Glomerular endothelial cell (primary cell): ENCODE results near the gene CACNB2. TPM values are rescaled to one million over a fixed set of nuclear protein-coding genes. Genes with fewer than 3 reads are reported as not detected.

Source experiments
- DNase-seq: peaks from one replicate; pipeline ENCODE4 v3.0.0-alpha.2; 2011; ENCODE audit warnings: low read depth, low spot score; ENCODE audit errors: extremely low read depth
- total RNA-seq: library from RNA; depleted of rRNA; stranded (reverse); fragments of >200 nt; gene quantifications from 2 replicates; pipeline ENCODE4 v1.2.3, GENCODE V29; 2015

Gene CACNB2
- not detected in 2 replicates for total RNA-seq

GRCh38 chr10:18140149-18140956 is at the start of gene CACNB2:
CACNB2 (plus strand) TSS chr10:18140424.
- DNase-seq, result no peak

GRCh38 chr10:18094332-18094731 is 45.9 kb upstream of the CACNB2 start:
- no peak for DNase-seq

- DNase-seq, result no peak
Observed at GRCh38 chr10:18094793-18095192, 45.4 kb upstream of the CACNB2 start.

GRCh38 chr10:18097524-18097923 is 42.7 kb upstream of the CACNB2 start:
- DNase-seq, result no peak

- DNase-seq, result no peak
Observed at GRCh38 chr10:18098201-18098600, 42.0 kb upstream of the CACNB2 start.

- no peak for DNase-seq
Observed at GRCh38 chr10:18099415-18099814, 40.8 kb upstream of the CACNB2 start.

- DNase-seq, result no peak
Observed at GRCh38 chr10:18100669-18101068, 39.6 kb upstream of the CACNB2 start.

GRCh38 chr10:18102404-18102803 is 37.8 kb upstream of the CACNB2 start:
- DNase-seq, result no peak

- DNase-seq, result peak; percentile 14
Observed at GRCh38 chr10:18104223-18104872, 35.9 kb upstream of the CACNB2 start.

- DNase-seq, result no peak
Observed at GRCh38 chr10:18109341-18109870, 30.8 kb upstream of the CACNB2 start.

- no peak for DNase-seq
Observed at GRCh38 chr10:18113881-18114280, 26.3 kb upstream of the CACNB2 start.

GRCh38 chr10:18117276-18117675 is 22.9 kb upstream of the CACNB2 start:
- DNase-seq, result no peak

GRCh38 chr10:18122753-18123152 is 17.5 kb upstream of the CACNB2 start:
- DNase-seq, result no peak

- no peak for DNase-seq
Observed at GRCh38 chr10:18133046-18133445, 7.2 kb upstream of the CACNB2 start.

GRCh38 chr10:18134509-18134908 is 5.7 kb upstream of the CACNB2 start:
- DNase-seq, result no peak

- no peak for DNase-seq
Observed at GRCh38 chr10:18134921-18135320, 5.3 kb upstream of the CACNB2 start.

GRCh38 chr10:18136073-18136791 is 4.0 kb upstream of the CACNB2 start:
- no peak for DNase-seq

- DNase-seq, result no peak
Observed at GRCh38 chr10:18137111-18137510, 3.1 kb upstream of the CACNB2 start.

- no peak for DNase-seq
Observed at GRCh38 chr10:18140957-18141845, 977 bp downstream of the CACNB2 start.

GRCh38 chr10:18142151-18142550 is 1.9 kb downstream of the CACNB2 start:
- no peak for DNase-seq
